Stimulated activated CD8-positive, alpha-beta memory T cell treated with anti-CD3 and anti-CD28 coated beads, Interleukin-15, amount 100 ng/mL, for 1 hour (primary cell): ENCODE results near the gene VIL1.

Experiments
- DNase-seq: peaks from one replicate; pipeline ENCODE4 v3.0.0-alpha.2; 2020; ENCODE audit warnings: low read depth

The VIL1 gene

DNA sequence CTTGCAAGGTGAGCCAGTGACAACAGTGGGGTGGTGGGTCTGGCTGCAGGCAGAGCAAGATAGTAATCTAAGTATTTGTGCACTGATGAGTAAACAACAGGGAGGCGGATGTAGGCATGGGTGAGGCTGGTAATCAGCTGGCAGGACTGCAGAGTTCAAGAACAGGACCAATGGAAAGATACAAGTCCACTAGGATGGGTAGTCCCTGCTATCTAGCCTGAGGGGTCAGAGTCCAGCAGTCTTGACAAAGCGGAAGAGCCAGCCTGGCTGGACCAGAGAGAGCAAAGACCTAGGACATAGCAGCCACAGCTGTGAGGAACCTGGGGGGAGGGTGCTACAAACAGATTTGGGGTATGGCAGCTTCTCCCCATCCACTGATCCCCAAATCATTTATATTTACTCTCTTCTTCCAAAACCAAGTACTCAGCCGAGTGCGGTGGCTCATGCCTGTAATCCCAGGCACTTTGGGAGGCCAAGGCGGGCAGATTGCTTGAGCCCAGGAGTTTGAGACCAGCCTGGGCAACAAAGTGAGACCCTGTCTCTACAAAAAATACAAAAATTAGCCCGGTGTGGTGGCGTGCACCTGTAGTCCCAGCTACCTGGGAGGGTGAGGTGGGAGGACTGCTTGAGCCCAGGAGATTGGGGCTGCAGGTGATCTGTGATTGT lies 25.9 kb downstream of the VIL1 start:
- no peak for DNase-seq

DNA sequence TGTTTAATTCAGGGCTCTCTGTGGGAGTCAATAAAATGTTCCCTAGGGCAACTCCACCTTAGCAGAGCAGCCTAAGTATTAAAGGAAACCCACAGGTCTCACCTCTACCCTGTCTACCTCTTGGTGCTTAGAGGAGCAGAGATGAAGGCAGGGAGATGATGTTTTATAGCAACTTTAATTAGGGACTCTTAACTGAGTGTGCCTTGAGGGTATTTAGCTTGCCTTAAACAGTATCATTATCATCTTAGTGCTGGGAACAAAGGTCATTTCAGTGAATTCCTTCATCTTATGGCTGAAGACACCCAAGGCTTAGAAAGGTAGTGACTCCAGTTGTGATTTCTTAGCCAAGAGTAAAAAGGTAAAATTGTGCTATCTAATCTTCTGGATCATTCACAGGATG lies 26.7 kb downstream of the VIL1 start:
- DNase-seq: no peak

DNA sequence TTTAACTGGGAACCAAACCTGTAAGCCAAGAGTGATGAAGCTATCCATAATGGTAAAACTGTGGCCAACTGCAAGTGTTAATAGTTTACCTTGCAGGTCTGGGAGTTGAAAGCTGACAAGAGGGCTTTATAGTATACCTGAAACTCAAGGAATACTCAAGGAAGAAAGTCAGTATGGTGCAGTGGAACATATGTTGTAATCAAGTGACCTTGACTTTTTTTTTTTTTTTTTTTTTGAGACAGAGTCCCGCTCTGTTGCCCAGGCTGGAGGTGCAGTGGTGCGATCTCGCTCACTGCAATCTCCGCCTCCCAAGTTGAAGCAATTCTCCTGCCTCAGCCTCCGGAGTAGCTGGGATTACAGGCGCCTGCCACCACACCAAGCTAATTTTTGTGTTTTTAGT lies 27.6 kb downstream of the VIL1 start:
- DNase-seq: no peak

DNA sequence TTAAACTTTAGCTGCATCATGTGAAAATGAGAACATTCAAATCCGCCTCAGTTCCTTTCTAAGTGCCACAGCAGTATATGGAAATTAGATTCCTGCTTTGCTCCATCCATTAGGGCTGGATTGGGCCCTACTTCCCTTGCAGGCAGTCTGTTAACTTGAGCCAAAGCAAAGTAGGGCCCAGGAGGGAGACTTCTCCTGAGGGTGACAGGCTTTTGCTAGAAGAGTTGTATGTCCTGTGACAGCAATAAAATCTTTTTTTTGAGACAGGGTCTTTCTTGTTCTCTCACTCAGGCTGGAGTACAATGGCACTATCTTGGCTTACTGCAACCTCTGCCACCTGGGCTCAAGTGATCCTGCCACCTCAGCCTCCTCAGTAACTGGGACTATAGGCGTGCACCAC lies 28.1 kb downstream of the VIL1 start:
- DNase-seq: no peak

DNA sequence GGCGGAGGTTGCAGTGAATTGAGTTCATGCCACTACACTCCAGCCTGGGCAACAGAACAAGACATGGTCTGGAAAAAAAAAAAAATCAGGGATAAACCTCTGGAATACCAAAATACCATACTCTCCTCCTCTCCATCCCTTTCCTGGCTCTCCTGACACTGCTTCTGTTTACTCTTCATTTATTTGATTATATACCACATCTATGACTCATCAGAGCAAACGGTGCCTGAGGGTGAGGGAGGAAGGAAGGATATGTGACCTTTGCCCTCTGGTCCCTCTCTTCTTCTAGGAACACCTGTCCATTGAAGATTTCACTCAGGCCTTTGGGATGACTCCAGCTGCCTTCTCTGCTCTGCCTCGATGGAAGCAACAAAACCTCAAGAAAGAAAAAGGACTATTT lies 30.0 kb downstream of the VIL1 start:
- DNase-seq: no peak

DNA sequence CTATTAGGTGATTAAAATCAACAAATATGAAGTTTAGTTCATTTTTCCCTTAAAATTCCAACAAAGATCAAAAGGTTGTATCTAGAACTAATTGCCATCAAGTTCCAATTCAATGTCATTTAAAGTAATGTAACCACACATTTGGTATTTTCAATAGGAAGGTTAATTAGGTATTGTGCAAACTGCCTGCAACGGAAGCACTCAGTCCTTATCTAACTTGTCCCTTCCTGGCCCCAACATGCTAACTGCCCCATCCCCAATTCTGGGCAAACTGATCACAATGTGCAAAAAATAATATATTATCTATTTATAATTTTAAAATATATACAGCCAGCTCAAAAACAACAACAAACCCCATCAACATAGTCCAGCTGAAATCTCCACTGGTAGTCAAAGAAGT lies 33.2 kb downstream of the VIL1 start:
- no peak for DNase-seq

DNA sequence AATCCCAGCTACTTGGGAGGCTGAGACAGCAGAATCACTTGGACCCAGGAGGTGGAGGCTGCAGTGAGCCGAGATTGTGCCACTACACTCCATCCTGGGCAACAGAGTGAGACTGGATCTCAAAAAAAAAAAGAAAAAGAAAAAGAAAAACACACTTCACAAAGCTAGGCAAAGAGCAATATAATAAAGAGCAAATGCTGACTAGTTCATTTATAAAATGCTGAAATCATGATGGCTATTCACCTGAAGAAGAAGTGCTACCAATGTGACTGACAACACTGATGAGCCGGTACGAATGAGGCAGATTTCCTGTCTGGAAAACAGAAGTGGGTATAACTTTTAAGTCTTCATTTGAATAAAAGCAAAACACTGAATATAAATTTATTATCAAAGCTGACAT lies 37.9 kb downstream of the VIL1 start:
- no peak for DNase-seq

DNA sequence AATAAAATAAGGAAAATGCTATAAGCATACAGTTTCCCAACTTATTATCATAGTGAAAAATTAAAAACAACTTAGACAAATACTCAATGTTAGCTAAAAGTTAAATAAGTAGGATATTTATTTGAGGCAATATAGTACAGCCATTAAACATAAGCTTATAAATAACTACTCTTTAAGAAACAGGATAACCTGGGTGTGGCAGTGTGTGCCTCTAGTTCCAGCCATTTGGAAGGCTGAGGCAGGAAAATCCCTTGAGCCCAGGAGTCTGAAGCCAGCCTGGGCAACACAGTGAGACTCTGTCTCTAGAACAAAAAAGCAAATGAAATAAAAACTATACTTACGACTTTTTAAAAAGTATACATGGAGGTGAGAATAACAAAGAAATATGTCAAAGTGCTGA lies 39.7 kb downstream of the VIL1 start:
- DNase-seq: no peak

DNA sequence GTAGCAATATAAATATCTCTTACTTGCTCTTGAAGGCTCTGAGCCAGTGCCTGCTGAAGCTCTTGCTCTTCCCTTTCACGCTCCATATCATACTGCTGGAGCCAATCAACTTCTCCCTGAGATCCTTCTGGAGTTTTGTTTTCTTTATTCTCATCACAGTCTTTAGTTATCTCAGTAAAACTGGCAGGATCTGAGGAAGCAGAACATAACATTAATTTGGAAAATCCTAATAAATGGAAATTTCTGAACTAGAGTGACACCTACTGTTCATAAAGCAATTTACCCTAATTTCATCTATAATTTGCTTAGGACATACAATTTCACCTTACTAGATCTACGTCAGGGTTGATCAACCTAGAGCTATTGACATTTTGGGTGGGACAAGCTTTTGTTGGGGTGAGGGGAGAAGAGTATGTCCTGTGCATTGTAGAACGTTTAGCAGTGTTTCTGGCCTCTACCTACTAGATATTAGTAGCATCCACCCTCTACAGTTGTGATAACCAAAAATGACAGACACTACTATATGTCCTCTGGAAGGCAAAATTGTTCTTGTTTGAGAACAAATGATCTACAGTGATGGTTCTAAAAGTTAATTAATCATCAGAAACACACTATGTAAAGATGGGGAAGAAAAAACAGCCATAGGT lies 47.2 kb downstream of the VIL1 start:
- no peak for DNase-seq

DNA sequence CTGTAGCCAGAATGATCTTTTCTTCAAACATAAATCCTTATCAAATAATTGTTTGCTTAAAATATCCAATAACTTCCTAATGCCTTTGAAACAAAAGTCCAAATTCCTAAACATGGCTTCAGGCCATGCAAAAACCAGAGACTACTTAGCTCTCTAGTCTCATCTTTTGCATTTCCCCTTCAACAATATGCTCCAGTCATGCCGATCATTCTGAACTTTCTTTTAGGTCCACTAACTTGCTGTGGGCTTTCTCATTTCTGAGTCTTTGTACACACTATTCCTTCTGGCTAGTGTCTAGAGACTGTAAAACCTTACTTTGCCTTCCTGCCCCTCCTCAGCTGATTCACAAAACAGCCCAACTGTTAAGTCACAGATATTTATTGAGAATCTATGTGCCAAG lies 51.5 kb downstream of the VIL1 start:
- DNase-seq: no peak

DNA sequence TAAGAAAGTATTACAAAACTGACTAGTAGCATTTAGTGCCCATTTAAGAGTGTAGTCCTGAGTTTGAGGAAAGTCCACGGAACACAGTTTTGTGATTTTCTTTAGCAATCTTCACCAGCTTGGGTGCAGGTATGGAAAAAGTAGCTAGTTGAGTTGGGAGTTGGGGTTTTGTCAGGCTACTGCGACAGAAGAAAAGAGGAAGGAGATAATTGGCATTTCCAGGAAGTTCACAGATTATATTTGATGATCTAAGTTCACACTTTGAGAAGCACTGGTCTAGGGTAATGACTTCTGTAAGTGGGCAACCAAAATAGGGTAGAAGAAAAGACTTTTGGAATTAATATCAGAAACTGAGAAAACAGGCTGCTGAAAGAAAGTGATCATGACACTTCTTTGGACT lies 52.1 kb downstream of the VIL1 start:
- DNase-seq: no peak

DNA sequence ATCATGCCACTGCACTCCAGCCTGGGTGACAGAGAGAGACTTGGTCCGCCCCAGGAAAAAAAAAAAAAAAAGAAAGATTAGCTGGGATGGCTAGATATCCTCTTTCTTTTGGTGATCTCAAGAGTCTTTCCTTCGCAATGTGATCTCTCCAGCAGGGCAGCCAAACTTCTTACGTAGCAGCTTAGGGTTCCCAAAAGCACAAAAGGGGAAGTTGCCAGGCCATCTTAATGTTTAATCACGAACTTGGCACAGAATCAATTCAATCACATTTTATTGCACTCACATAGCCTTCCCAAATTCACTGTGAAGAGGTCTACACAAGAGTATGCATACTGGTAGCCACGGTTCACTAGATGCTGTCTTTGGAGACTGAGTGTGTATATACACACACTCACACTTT lies 53.1 kb downstream of the VIL1 start:
- DNase-seq: no peak

DNA sequence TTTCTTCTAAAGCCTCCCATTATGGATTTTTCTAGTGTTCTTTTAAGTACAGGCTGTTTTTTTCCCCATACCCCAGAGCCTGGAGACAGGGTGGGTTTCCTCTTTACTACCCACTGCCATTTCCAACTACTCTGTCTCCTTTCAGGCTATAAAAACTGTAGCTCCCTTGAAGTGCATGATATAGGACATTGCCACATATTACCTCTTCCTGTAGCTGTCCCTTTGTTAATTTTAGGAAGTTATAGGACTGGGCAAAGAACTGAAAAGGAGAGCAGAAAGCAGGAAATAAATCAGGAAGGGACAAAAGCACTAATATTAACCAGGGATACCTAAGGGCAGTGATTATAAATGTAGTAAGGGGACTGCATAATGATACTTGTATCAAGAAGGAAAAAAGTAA lies 54.1 kb downstream of the VIL1 start:
- DNase-seq: no peak

DNA sequence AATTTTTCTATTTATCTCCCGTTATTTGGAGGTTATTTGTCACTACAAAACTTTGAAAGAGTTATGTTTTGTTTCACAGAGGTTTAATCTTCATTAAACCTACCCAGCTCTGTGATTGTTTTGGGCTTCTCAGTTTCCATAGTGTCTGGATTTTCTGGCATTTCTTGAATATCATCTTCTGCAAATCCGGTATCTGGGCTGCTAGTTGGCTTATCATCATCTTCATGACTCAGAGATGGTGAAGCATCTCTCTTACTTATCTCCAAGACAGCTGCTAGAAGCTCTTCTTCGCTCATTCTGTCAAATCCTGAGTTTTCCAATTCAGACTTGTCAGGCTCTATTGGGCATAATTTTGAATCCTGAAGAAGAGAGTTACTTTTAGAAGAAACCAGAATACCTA lies 55.6 kb downstream of the VIL1 start:
- no peak for DNase-seq

DNA sequence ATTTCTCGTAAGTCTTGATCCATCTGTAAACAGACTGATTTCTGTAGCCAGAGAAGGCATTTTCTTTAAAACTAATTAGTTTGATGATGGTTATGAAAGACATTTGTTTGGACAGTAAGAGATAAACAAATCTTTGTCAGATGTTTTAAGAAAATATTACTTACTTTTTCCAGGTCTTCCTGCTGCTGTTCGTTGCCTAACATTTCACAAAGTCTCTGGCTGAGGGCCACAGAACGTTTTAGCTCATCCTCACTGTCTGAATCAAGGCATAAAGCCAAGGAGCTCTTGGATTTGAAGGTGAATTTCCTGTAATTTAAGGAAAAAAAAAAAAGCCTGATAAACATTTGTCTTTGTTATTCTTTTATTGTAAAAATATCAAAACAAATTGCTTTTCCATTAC lies 57.8 kb downstream of the VIL1 start:
- DNase-seq: no peak

DNA sequence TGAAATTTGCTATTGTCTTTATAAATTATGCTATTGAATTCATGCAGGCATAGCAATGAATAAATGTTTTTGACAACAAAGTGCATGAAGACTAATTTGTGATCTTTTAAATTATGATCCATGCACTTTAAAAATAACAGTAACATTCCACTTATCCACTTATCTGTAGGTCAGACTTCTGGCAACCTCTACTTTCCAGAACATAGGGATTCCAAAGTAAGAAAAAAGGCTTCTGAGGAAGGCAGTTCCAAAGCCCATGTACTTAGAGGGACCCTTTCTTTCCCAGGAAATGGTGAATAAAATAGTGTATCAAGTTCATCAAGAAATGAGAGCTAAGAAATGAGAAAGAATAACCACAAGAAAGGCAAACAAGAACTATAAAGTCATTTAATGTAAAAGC lies 58.3 kb downstream of the VIL1 start:
- no peak for DNase-seq

DNA sequence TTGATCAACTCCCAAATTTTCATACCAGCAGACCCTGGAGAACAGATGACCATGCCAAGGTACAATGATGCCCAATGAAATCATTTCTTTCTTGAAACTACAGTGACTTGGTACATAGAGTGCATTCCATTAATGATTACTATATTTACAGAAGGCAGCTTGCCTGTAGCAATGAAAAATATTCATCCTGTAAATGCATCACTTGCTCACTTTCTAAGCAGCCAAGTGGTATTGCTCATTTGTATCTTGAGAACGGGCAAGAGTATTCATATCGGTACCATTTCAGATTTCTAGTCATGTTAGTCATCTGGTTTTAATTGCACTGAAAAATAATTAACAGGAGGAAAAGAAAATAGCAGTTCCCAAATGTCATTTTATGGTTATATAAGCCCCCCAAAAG lies 59.6 kb downstream of the VIL1 start:
- no peak for DNase-seq

DNA sequence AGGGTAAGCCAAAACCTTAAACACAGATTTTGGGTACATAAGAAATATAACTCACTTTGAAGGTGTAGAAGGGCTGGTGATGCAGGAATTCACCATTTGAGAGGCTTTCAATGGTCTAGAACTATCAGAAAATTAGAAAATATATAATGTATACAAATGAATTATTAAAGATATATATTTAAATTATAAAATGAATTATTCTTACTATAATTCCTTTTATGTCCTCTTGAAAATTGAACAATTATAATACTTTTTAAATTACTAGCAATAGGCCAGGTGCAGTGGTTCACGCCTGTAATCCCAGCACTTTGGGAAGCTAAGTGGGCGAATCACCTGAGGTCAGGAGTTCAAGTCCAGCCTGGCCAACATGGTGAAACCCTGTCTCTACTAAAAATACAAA lies 60.7 kb downstream of the VIL1 start:
- DNase-seq: no peak

DNA sequence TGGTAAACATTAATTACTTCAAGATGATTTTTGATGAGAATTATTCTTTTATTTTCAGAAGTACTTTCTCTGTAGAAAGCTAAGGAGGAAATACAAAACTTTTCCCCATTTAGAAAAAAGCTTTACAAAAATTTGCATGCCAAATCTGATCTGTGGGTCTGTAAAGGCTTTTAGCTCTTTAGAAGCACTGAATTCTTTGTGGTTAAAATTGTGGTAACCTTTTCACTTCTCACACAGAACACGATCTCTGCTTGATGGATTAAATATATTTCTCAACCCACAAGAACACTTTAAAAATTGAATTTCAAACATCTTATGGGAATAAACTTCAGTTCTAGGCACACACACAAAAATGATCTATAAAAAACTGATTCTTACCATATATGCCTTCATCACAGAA lies 63.7 kb downstream of the VIL1 start:
- DNase-seq: no peak

DNA sequence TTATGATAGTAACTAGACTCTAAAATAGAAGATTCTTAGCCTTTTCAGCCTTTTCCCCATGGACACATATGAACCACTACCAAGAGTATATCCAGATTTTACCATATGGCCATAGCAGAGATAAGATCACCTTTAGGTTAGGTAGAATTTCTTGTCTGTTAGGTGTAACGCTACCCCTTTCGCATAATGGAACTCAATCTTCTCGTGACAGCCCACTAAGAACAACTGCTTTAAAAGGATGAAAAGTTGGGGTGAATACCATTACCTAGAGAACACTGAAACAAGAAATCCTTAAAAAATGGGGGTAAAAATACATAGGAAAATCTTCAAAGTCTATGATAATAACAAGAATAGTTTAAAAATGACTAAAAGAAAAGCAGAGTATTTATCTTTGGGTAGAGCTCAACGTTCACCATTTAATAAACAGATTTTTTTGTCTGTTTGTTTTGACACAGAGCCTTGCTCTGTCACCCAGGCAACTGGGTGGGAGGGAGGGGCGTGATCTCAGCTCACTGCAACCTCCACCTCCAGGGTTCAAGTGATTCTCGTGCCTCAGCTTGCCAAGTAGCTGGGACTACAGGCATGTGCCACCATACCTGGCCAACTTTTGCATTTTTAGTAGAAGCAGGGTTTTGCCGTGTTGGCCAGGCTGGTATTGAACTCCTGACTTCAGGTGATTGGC lies 67.2 kb downstream of the VIL1 start:
- no peak for DNase-seq

DNA sequence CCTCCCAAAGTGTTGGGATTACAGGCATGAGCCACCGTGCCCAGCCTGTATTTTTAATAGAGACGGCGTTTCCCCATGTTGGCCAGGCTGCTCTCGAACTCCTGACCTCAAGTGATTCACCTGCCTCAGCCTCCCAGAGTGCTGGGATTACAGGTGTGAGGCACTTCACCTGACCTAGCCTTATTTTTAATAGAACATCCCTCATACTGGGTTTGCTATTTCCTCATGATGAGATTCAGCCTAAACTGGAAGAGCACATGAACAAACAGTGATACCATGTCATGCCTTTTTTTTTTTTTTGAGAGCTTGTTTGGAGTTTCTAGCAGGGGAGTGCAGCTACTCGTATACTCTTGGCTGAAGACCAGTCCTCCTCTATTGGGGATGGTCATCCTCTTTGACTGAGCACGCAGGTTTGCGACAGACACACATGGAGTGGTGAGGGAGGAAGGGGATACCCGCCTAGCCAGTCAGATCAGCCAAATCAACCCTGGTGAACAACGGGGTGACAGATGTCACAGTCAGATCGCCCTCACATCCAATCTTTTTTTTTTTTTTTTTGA lies 81.7 kb downstream of the VIL1 start:
- DNase-seq: no peak

DNA sequence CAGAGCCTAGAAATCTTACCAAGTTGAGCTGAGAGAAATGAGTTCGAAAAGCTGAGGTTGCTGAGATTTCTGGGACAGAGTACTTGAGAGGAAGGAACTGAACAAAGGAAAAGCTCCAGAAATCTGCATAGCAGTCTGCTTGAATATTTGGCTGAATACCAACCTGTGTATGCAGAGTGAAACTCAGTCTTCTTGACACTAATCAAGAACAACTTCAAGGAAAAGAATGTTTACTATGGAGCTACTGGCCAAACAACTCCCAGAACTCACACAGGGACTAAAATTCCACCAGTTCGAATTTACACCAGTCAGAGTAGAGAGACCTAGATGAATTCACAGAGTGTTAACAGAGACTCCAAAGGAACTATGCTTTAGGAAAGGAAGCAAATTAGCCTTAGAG lies 82.7 kb downstream of the VIL1 start:
- DNase-seq: no peak
